Neural progenitor cell (in vitro differentiated cells): ENCODE data around the gene C11orf58. TPM values are rescaled to one million over a fixed set of nuclear protein-coding genes. Genes with fewer than 3 reads are reported as not detected.

ENCODE experiments used
- DNase-seq: peaks from one replicate; pipeline ENCODE4 v3.0.0-alpha.2; 2016; ENCODE audit warnings: low spot score
- H2AFZ ChIP-seq: fragments of 200-600 bp; sonication (generic); replicated peaks from 2 replicates; pipeline ENCODE4 v1.6.1; 2016; ENCODE audit warnings: antibody characterized with exemption
- H3F3A ChIP-seq: fragments of 200-600 bp; sonication (generic); 2 replicates; pipeline ENCODE4 v1.6.1; 2016; ENCODE audit warnings: antibody characterized with exemption, low read depth
- H3K27ac ChIP-seq: fragments of 200-600 bp; sonication (generic); 2 replicates; pipeline ENCODE4 v1.5.1; 2016; ENCODE audit warnings: mild to moderate bottlenecking
- H3K27me3 ChIP-seq: fragments of 200-600 bp; sonication (generic); 2 replicates; pipeline ENCODE4 v1.6.1; 2016; ENCODE audit warnings: mild to moderate bottlenecking, moderate library complexity
- H3K36me3 ChIP-seq: fragments of 200-600 bp; sonication (generic); 2 replicates; pipeline ENCODE4 v1.5.1; 2016
- H3K4me1 ChIP-seq: fragments of 200-600 bp; sonication (generic); 2 replicates; pipeline ENCODE4 v1.6.1; 2016; ENCODE audit warnings: mixed run types
- H3K4me2 ChIP-seq: fragments of 200-600 bp; sonication (generic); 2 replicates; pipeline ENCODE4 v1.6.1; 2016
- H3K4me3 ChIP-seq: fragments of 200-600 bp; sonication (generic); 2 replicates; pipeline ENCODE4 v1.5.1; 2016
- H3K79me2 ChIP-seq: fragments of 200-600 bp; sonication (generic); 2 replicates; pipeline ENCODE4 v1.6.1; 2016; ENCODE audit warnings: low read depth
- H3K9ac ChIP-seq: fragments of 200-600 bp; sonication (generic); 2 replicates; pipeline ENCODE4 v1.6.1; 2016
- H3K9me3 ChIP-seq: fragments of 200-600 bp; sonication (generic); 2 replicates; pipeline ENCODE4 v1.5.1; 2016; ENCODE audit warnings: low read depth
- H4K20me1 ChIP-seq: fragments of 200-600 bp; sonication (generic); 2 replicates; pipeline ENCODE4 v1.6.1; 2016; ENCODE audit warnings: low read depth
- H3K27ac Mint-ChIP-seq: 3 replicates; pipeline ENCODE4 v1.8.0; 2021; ENCODE audit warnings: mixed read lengths
- H3K27me3 Mint-ChIP-seq: 2 replicates; pipeline ENCODE4 v1.8.0; 2022; ENCODE audit warnings: low read depth, mild to moderate bottlenecking, inconsistent platforms, moderate library complexity, mixed read lengths; ENCODE audit not compliant: insufficient read depth
- H3K36me3 Mint-ChIP-seq: 3 replicates; pipeline ENCODE4 v1.8.0; 2021; ENCODE audit warnings: mixed read lengths
- H3K4me1 Mint-ChIP-seq: 3 replicates; pipeline ENCODE4 v1.8.0; 2021; ENCODE audit warnings: mixed read lengths
- H3K4me3 Mint-ChIP-seq: 3 replicates; pipeline ENCODE4 v1.8.0; 2021; ENCODE audit warnings: mild to moderate bottlenecking, moderate library complexity, mixed read lengths
- H3K9me3 Mint-ChIP-seq: 3 replicates; pipeline ENCODE4 v1.8.0; 2020; ENCODE audit warnings: mixed read lengths
- CTCF ChIP-seq: fragments of 200-600 bp; sonication (generic); IDR thresholded peaks from 2 replicates; pipeline ENCODE4 v1.5.1; 2017; ENCODE audit warnings: antibody characterized with exemption, mild to moderate bottlenecking
- EZH2 ChIP-seq: fragments of 200-600 bp; sonication (generic); IDR thresholded peaks from 2 replicates; pipeline ENCODE4 v1.6.1; 2017; ENCODE audit warnings: antibody characterized with exemption, mild to moderate bottlenecking, moderate library complexity
- EZH2phosphoT487 ChIP-seq: fragments of 200-600 bp; sonication (generic); IDR thresholded peaks from 2 replicates; pipeline ENCODE4 v1.6.1; 2017; ENCODE audit warnings: antibody characterized with exemption
- total RNA-seq: library from RNA; depleted of rRNA; stranded (reverse); fragments of >200 nt; gene quantifications from 2 replicates; pipeline ENCODE4 v1.2.3, GENCODE V29; 2015; ENCODE audit warnings: low replicate concordance

C11orf58 gene
- total RNA-seq, 1 donor from 2014 or later, result 320 TPM

GRCh38 chr11:16767137-16767536 lies 28.7 kb downstream of the C11orf58 start:
- H3K36me3 ChIP-seq, result no peaks in the 10 kb centered on the region
- no peak overlapping the region for H2AFZ ChIP-seq
- no peaks in the 10 kb centered on the region for H3K9me3 ChIP-seq
- H3K4me1 Mint-ChIP-seq, result no peaks in the 10 kb centered on the region
- no peak overlapping the region for H3K4me3 ChIP-seq
- H3K27me3 ChIP-seq, result no peaks in the 10 kb centered on the region
- no peak overlapping the region for H3K27ac Mint-ChIP-seq
- no peaks in the 10 kb centered on the region for H3K4me1 ChIP-seq
- H3F3A ChIP-seq, result no peaks in the 10 kb centered on the region
- H3K9ac ChIP-seq, result no peak overlapping the region
- TF ChIP-seq EZH2 (no peak), CTCF (no peak), EZH2phosphoT487 (no peak)
- no peaks in the 10 kb centered on the region for H3K9me3 Mint-ChIP-seq
- no peaks in the 10 kb centered on the region for H3K36me3 Mint-ChIP-seq
- no peak overlapping the region for H3K27ac ChIP-seq
- no peak overlapping the region for H3K4me3 Mint-ChIP-seq
- no peak for DNase-seq
- no peak overlapping the region for H3K4me2 ChIP-seq
- H4K20me1 ChIP-seq, result no peaks in the 10 kb centered on the region
- no peaks in the 10 kb centered on the region for H3K79me2 ChIP-seq
- peaks cover 5% of the 10 kb centered on the region for H3K27me3 Mint-ChIP-seq

- Mint-ChIP-seq H3K4me1 (no peaks in the 10 kb centered on the region), H3K27me3 (peaks cover 5% of the 10 kb centered on the region), H3K27ac (no peak overlapping the region), H3K36me3 (no peaks in the 10 kb centered on the region), H3K9me3 (no peaks in the 10 kb centered on the region), H3K4me3 (no peak overlapping the region)
- no peak for DNase-seq
- no peaks in the 10 kb centered on the region for H3K36me3 ChIP-seq
- H3K4me2 ChIP-seq, result no peak overlapping the region
- no peak overlapping the region for H2AFZ ChIP-seq
- no peaks in the 10 kb centered on the region for H3F3A ChIP-seq
- no peaks in the 10 kb centered on the region for H4K20me1 ChIP-seq
- H3K27ac ChIP-seq, result no peak overlapping the region
- H3K27me3 ChIP-seq, result no peaks in the 10 kb centered on the region
- no peaks in the 10 kb centered on the region for H3K79me2 ChIP-seq
- H3K9ac ChIP-seq, result no peak overlapping the region
- H3K4me3 ChIP-seq, result no peak overlapping the region
- no peaks in the 10 kb centered on the region for H3K4me1 ChIP-seq
- TF ChIP-seq EZH2phosphoT487, result no peak
- no peak for TF ChIP-seq EZH2
- no peak for TF ChIP-seq CTCF
- no peaks in the 10 kb centered on the region for H3K9me3 ChIP-seq
These were observed 29.5 kb downstream of the C11orf58 start for GRCh38 chr11:16767957-16768356.

GRCh38 chr11:16769386-16769785 lies 30.9 kb downstream of the C11orf58 start:
- Histone ChIP-seq H3K36me3 (no peaks in the 10 kb centered on the region), H3K4me3 (no peak overlapping the region), H3K9me3 (no peaks in the 10 kb centered on the region), H4K20me1 (no peaks in the 10 kb centered on the region), H3K27ac (no peak overlapping the region), H2AFZ (no peak overlapping the region), H3K27me3 (no peaks in the 10 kb centered on the region), H3K79me2 (no peaks in the 10 kb centered on the region), H3K4me1 (no peaks in the 10 kb centered on the region), H3K9ac (no peak overlapping the region), H3K4me2 (no peak overlapping the region), H3F3A (no peaks in the 10 kb centered on the region)
- H3K36me3 Mint-ChIP-seq, result no peaks in the 10 kb centered on the region
- H3K4me1 Mint-ChIP-seq, result peaks cover under 1% of the 10 kb centered on the region
- peaks cover 6% of the 10 kb centered on the region for H3K27me3 Mint-ChIP-seq
- TF ChIP-seq CTCF (no peak), EZH2phosphoT487 (no peak), EZH2 (no peak)
- no peak overlapping the region for H3K27ac Mint-ChIP-seq
- DNase-seq, result no peak
- no peaks in the 10 kb centered on the region for H3K9me3 Mint-ChIP-seq
- H3K4me3 Mint-ChIP-seq, result no peak overlapping the region
